K562 (cell line): ENCODE results near the gene LIFR. TPM values are rescaled to one million over a fixed set of nuclear protein-coding genes. Genes with fewer than 3 reads are reported as not detected.

Experiments used
- ATAC-seq: fragments of 200-7000 bp; cut with Tn5 transposase; 3 replicates; pipeline ENCODE4 v1.9.1; 2020; ENCODE audit warnings: moderate library complexity
- BruUV-seq: library from RNA; stranded (reverse); fragments of 400-500 nt; replicated peaks from 2 replicates; lab custom pipeline; 2021; lab: Mats Ljungman, UMichigan
- CTCF ChIA-PET: fragments of 300-600 bp; formaldehyde crosslinking; extraction: SDS; loops from one replicate; lab custom pipeline; 2021; ENCODE audit warnings: low intra/inter-chr PET ratio; lab: Yijun Ruan, JAX
- POLR2A ChIA-PET: fragments of 300-600, 350-650 bp; sonication (Branson Sonifier 250); formaldehyde crosslinking; extraction: SDS; loops from one replicate; lab custom pipeline; 2021; ENCODE audit warnings: antibody characterized with exemption, inconsistent platforms; lab: Yijun Ruan, JAX
- DNase-seq, 4 experiments: peaks; one replicate each; pipeline versions ENCODE4 v3.0.0 to v3.0.0-alpha.2; 2011 to 2018; ENCODE audit warnings: low spot score in 3 of 4, mixed read lengths in 3 of 4; ENCODE audit errors: extremely low read depth in 1 of 4
- FAIRE-seq: peaks from 2 replicates; lab custom pipeline; 2011; peaks lifted over from hg19 to GRCh38; lab: Jason Lieb, UNC
- H2AFZ ChIP-seq: 2 replicates; pipeline ENCODE4 v1.6.0; 2011; ENCODE audit warnings: low read depth, low read length, control low read depth, inconsistent platforms
- H3K27ac ChIP-seq: fragments of 200-600 bp; 3 replicates; pipeline ENCODE4 v1.8.0; 2011; ENCODE audit warnings: low read depth, mild to moderate bottlenecking, control low read depth, inconsistent platforms, low read length, moderate library complexity, mixed read lengths; ENCODE audit errors: extremely low read depth
- H3K27me3 ChIP-seq, 2 experiments: fragments of 300-600 bp in 1 of 2; 2 replicates in 1 of 2; 3 replicates in 1 of 2; pipeline versions ENCODE4 v1.6.0 to v1.8.0; 2011; ENCODE audit warnings: inconsistent platforms in 2 of 2, low read length in 2 of 2, mild to moderate bottlenecking in 1 of 2, mixed read lengths in 1 of 2, moderate library complexity in 1 of 2; ENCODE audit not compliant: control insufficient read depth in 2 of 2, insufficient read depth in 2 of 2
- H3K36me3 ChIP-seq: fragments of 300-600 bp; 3 replicates; pipeline ENCODE4 v1.8.0; 2011; ENCODE audit warnings: mild to moderate bottlenecking, low read length, inconsistent platforms; ENCODE audit not compliant: control insufficient read depth, insufficient read depth
- H3K4me1 ChIP-seq, 2 experiments: fragments of 200-600 bp in 1 of 2; replicated peaks in 1 of 2; 2 replicates in 1 of 2; 3 replicates in 1 of 2; pipeline versions ENCODE4 v1.5.1 to v1.8.0; 2011; ENCODE audit warnings: inconsistent platforms in 2 of 2, low read length in 2 of 2, mild to moderate bottlenecking in 1 of 2, mixed read lengths in 1 of 2, moderate library complexity in 1 of 2; ENCODE audit not compliant: control insufficient read depth in 2 of 2, insufficient read depth in 2 of 2
- H3K4me2 ChIP-seq: 2 replicates; pipeline ENCODE4 v1.6.1; 2011; ENCODE audit warnings: low read length, control low read depth, inconsistent platforms, mixed read lengths; ENCODE audit not compliant: insufficient read depth
- H3K4me3 ChIP-seq: fragments of 200-600 bp; sonication (generic), shearing (Covaris generic); 2 replicates; pipeline ENCODE4 v1.5.1; 2016; ENCODE audit warnings: control low read depth, inconsistent platforms
- H3K79me2 ChIP-seq: fragments of 200-600 bp; 3 replicates; pipeline ENCODE4 v1.8.0; 2011; ENCODE audit warnings: low read length, inconsistent platforms; ENCODE audit not compliant: control insufficient read depth, insufficient read depth
- H3K9ac ChIP-seq, 2 experiments: 2 replicates each; pipeline versions ENCODE4 v1.6.0 to v1.6.1; 2011; ENCODE audit warnings: low read depth in 2 of 2, low read length in 2 of 2, control low read depth in 1 of 2, inconsistent platforms in 1 of 2, mild to moderate bottlenecking in 1 of 2, mixed read lengths in 1 of 2; ENCODE audit not compliant: insufficient read depth in 1 of 2
- H3K9me1 ChIP-seq: one replicate; pipeline ENCODE4 v1.6.0; 2011; ENCODE audit warnings: inconsistent platforms, mild to moderate bottlenecking, low read length, moderate library complexity; ENCODE audit not compliant: control insufficient read depth, insufficient read depth
- H3K9me3 ChIP-seq: replicated peaks from 2 replicates; pipeline ENCODE4 v1.5.1; 2011; ENCODE audit warnings: low read depth, low read length, inconsistent platforms; ENCODE audit not compliant: control insufficient read depth, insufficient read depth
- H4K20me1 ChIP-seq: replicated peaks from 2 replicates; pipeline ENCODE4 v1.6.1; 2011; ENCODE audit warnings: low read length, inconsistent platforms, mixed read lengths; ENCODE audit not compliant: control insufficient read depth, insufficient read depth
- CBX3 ChIP-seq, 2 experiments: IDR thresholded peaks; 1 replicate in 1 of 2; 2 replicates in 1 of 2; pipeline ENCODE4 v1.6.1; 2012; ENCODE audit warnings: inconsistent platforms in 2 of 2, low read length in 2 of 2, borderline replicate concordance in 1 of 2, control low read depth in 1 of 2
- CC2D1A ChIP-seq: fragments of 450-650 bp; IDR thresholded peaks from 2 replicates; pipeline ENCODE4 v1.6.1; 2017; ENCODE audit warnings: mild to moderate bottlenecking
- HDAC2 ChIP-seq: fragments of 450-650 bp; IDR thresholded peaks from 2 replicates; pipeline ENCODE4 v1.6.1; 2016; ENCODE audit warnings: mild to moderate bottlenecking
- HNRNPUL1 ChIP-seq: fragments of 200-400 bp; formaldehyde crosslinking; IDR thresholded peaks from 2 replicates; pipeline ENCODE4 v1.6.1; 2017; ENCODE audit warnings: low read length
- MAFG ChIP-seq: fragments of 450-650 bp; conservative IDR thresholded peaks from 2 replicates; pipeline ENCODE4 v1.6.1; 2016; ENCODE audit warnings: missing genetic modification characterization, missing compliant biosample characterization
- MCM3 ChIP-seq: fragments of 450-650 bp; IDR thresholded peaks from 2 replicates; pipeline ENCODE4 v1.6.1; 2016
- MTA1 ChIP-seq: fragments of 450-650 bp; IDR thresholded peaks from 2 replicates; pipeline ENCODE4 v1.6.1; 2017; ENCODE audit warnings: borderline replicate concordance
- PURB ChIP-seq: sonication (generic); formaldehyde crosslinking; IDR thresholded peaks from 2 replicates; pipeline ENCODE4 v1.9.0; 2021; ENCODE audit warnings: low read depth, mild to moderate bottlenecking, missing genetic modification reagents
- RUNX1 ChIP-seq: sonication (generic); IDR thresholded peaks from 2 replicates; pipeline ENCODE4 v1.6.1; 2016; ENCODE audit warnings: antibody characterized with exemption, low read depth
- SNIP1 ChIP-seq: fragments of 450-650 bp; IDR thresholded peaks from 2 replicates; pipeline ENCODE4 v1.7.1; 2017; ENCODE audit warnings: low read depth, mild to moderate bottlenecking
- TBP ChIP-seq: optimal IDR thresholded peaks from 2 replicates; pipeline ENCODE3; 2011; ENCODE audit warnings: low read depth, low read length, improper control_type of control experiment
- ZNF584 ChIP-seq: fragments of 200-800 bp; sonication (Bioruptor generic); IDR thresholded peaks from 2 replicates; pipeline ENCODE4 v1.6.1; 2016; ENCODE audit warnings: low read depth, mild to moderate bottlenecking, missing genetic modification characterization, missing compliant biosample characterization
- WGBS: fragments of 100-300 bp; shearing (Covaris generic); methylation state at CpG from one replicate; pipeline ENCODE4 v1.1.6; 2016; ENCODE audit warnings: low coverage, mixed read lengths; ENCODE audit not compliant: insufficient coverage; ENCODE audit errors: missing lambda C conversion rate; 5-methylcytosine and 5-hydroxymethylcytosine counted together
- in situ Hi-C: fragments of 300-500 bp; cut with MboI; formaldehyde crosslinking; loops from 4 replicates; pipeline ENCODE4 v1.15.0; 2018; ENCODE audit warnings: inconsistent platforms, mixed read lengths
- intact Hi-C: fragments of 100-400 bp; cut with micrococcal nuclease; formaldehyde crosslinking; loops from 2 replicates; pipeline ENCODE4 v1.14.2; 2022
- polyA plus RNA-seq, 8 experiments: library from polyadenylated mRNA; depleted of rRNA in 4 of 8; stranded (reverse) in 5 of 8; unstranded in 3 of 8; fragments of >200 nt; fragmentation: Nextera tagmentation in 2 of 8; fragmentation: Illumina TruSeq in 1 of 8; extraction: Ambion mirVana in 2 of 8; extraction: Trizol in 1 of 8; gene quantifications; 2 replicates each; pipeline versions ENCODE4 v1.2.1 to v1.2.3, GENCODE V29; 2011 to 2014; ENCODE audit warnings: inconsistent platforms in 1 of 8, missing spikeins in 1 of 8
- total RNA-seq, 7 experiments: library from RNA; depleted of rRNA in 6 of 7; stranded (reverse); fragments of >200 nt in 6 of 7; fragmentation: Illumina TruSeq in 2 of 7; extraction: Trizol in 2 of 7; gene quantifications; 2 replicates each; pipeline versions ENCODE4 v1.2.1 to v1.2.3, GENCODE V29; 2011 to 2021; ENCODE audit warnings: low replicate concordance in 1 of 7
- TF ChIP-seq, protein P1 (sequence below), 2 experiments: fragments of 450-650 bp in 1 of 2; sonication (generic) in 1 of 2; formaldehyde crosslinking in 1 of 2; IDR thresholded peaks in 1 of 2; conservative IDR thresholded peaks in 1 of 2; 2 replicates each; pipeline versions ENCODE4 v1.6.1 to v1.8.1; 2016 to 2023; ENCODE audit warnings: mild to moderate bottlenecking in 2 of 2, moderate library complexity in 2 of 2, inconsistent platforms in 1 of 2, missing genetic modification reagents in 1 of 2
- TF ChIP-seq, protein P2 (sequence below): fragments of 450-650 bp; IDR thresholded peaks from 2 replicates; pipeline ENCODE4 v1.6.1; 2016; ENCODE audit warnings: low read depth, mild to moderate bottlenecking, moderate library complexity
- TF ChIP-seq, protein P3 (sequence below): fragments of 450-650 bp; formaldehyde crosslinking; conservative IDR thresholded peaks from 2 replicates; pipeline ENCODE4 v1.4.0; 2022; ENCODE audit warnings: mild to moderate bottlenecking, missing genetic modification characterization
- TF ChIP-seq, protein P4 (sequence below), 2 experiments: fragments of 450-650 bp; IDR thresholded peaks; 2 replicates each; pipeline ENCODE4 v1.6.1; 2018; ENCODE audit warnings: mild to moderate bottlenecking in 2 of 2, low read depth in 1 of 2; ENCODE audit not compliant: partially characterized antibody in 2 of 2

The LIFR gene
- total and polyA plus RNA-seq, 9 of the 15 experiments (the other 6 are each of a cell fraction or from before 2014, with no cell fraction given) = 0.43 to 5.7 (median 3.3) TPM

DNA sequence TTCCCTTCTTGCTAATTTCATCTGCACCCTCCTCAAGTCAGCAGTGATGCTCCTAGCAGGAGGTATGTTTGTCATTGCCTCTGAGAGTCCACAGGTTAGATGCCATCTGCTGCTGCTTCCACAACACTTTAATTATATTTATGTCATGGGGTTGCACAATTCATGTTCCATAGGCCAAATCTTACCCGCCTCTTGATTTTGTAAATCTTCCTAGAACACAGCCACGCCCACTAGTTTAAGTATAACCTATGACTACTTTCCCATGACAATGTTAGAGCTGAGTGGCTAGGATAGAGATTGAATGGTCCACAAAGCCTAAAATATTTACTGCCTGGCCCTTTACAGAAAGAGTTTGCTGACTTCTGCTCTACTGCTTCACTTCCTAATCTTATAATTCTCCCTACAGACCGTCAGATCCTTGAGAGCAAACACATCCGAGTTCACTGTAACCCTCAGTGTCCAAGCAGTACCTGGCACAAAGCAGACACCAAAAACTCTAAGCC, 21.1 kb downstream of the LIFR start (continued):
- TF ChIP-seq, protein P1, sequence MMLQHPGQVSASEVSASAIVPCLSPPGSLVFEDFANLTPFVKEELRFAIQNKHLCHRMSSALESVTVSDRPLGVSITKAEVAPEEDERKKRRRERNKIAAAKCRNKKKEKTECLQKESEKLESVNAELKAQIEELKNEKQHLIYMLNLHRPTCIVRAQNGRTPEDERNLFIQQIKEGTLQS (IDR thresholded peaks at IDR 0.05) = no peak
- TF ChIP-seq, protein P1 (CRISPR knock-in tag; conservative IDR thresholded peaks at IDR 0.05) = no peak
- no peak for TF ChIP-seq PURB
- no peak for TF ChIP-seq HNRNPUL1
- no peak for TF ChIP-seq RUNX1
- no peak for TF ChIP-seq TBP
- TF ChIP-seq, protein P2, sequence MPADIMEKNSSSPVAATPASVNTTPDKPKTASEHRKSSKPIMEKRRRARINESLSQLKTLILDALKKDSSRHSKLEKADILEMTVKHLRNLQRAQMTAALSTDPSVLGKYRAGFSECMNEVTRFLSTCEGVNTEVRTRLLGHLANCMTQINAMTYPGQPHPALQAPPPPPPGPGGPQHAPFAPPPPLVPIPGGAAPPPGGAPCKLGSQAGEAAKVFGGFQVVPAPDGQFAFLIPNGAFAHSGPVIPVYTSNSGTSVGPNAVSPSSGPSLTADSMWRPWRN = no peak
- TF ChIP-seq MAFG (tag) = no peak
- no peak for TF ChIP-seq MCM3

DNA sequence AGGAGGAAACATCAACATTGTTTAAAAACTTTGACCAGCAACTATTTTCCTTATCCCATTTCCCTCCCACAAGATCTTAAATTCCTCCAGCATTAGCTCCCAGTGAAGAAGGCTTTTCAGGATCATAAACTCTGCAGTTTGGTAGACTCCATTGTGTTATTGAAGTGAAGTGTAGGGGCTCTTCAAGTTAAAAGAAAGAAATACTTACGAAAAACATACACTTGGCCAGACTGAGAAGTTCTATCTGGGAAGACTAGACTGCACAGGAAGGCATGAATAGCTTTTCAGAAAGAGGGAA, 22.3 kb downstream of the LIFR start:
- no peak for FAIRE-seq
- POLR2A ChIA-PET = interaction anchor here (1.8 kb wide), 1 partner anchor 16 kb away, joined by 5 read pairs; no protein-coding TSS in a partner anchor
- no peak overlapping the region for H3K4me3 ChIP-seq
- in situ Hi-C loops (no loop called here), intact Hi-C loops (no loop called here)
- no TSS peak for BruUV-seq
- CTCF ChIA-PET = no interaction called here
- no peak overlapping the region for H2AFZ ChIP-seq
- no peak for ATAC-seq
- no peak for DNase-seq
- no peaks in the 10 kb centered on the region for H3K36me3 ChIP-seq
- H3K79me2 ChIP-seq = no peaks in the 10 kb centered on the region
- H3K4me1 ChIP-seq = no peaks in the 10 kb centered on the region
- H3K9me1 ChIP-seq = no peaks in the 10 kb centered on the region
- no peaks in the 10 kb centered on the region for H3K9me3 ChIP-seq
- H3K27me3 ChIP-seq = peaks cover 0 to 4% of the 10 kb centered on the region in 2 experiments; a peak in 2 of 5 replicates
- H3K9ac ChIP-seq = no peak overlapping the region
- H3K27ac ChIP-seq = no peak overlapping the region
- 4% methylated on average over 1 of the region's 1 CpG for WGBS
- H3K4me2 ChIP-seq = no peak overlapping the region
- no peaks in the 10 kb centered on the region for H4K20me1 ChIP-seq
- TF ChIP-seq, protein P3, sequence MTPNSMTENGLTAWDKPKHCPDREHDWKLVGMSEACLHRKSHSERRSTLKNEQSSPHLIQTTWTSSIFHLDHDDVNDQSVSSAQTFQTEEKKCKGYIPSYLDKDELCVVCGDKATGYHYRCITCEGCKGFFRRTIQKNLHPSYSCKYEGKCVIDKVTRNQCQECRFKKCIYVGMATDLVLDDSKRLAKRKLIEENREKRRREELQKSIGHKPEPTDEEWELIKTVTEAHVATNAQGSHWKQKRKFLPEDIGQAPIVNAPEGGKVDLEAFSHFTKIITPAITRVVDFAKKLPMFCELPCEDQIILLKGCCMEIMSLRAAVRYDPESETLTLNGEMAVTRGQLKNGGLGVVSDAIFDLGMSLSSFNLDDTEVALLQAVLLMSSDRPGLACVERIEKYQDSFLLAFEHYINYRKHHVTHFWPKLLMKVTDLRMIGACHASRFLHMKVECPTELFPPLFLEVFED (CRISPR knock-in tag) = no peak
- TF ChIP-seq CBX3 (IDR thresholded peaks at IDR 0.05; ENCODE audit: borderline replicate concordance in 1 of 2, low read length in 2 of 2) (no peak), ZNF584 (CRISPR knock-in tag) (no peak), HDAC2 (no peak), MTA1 (no peak), SNIP1 (no peak), CC2D1A (no peak)
- TF ChIP-seq, protein P4, sequence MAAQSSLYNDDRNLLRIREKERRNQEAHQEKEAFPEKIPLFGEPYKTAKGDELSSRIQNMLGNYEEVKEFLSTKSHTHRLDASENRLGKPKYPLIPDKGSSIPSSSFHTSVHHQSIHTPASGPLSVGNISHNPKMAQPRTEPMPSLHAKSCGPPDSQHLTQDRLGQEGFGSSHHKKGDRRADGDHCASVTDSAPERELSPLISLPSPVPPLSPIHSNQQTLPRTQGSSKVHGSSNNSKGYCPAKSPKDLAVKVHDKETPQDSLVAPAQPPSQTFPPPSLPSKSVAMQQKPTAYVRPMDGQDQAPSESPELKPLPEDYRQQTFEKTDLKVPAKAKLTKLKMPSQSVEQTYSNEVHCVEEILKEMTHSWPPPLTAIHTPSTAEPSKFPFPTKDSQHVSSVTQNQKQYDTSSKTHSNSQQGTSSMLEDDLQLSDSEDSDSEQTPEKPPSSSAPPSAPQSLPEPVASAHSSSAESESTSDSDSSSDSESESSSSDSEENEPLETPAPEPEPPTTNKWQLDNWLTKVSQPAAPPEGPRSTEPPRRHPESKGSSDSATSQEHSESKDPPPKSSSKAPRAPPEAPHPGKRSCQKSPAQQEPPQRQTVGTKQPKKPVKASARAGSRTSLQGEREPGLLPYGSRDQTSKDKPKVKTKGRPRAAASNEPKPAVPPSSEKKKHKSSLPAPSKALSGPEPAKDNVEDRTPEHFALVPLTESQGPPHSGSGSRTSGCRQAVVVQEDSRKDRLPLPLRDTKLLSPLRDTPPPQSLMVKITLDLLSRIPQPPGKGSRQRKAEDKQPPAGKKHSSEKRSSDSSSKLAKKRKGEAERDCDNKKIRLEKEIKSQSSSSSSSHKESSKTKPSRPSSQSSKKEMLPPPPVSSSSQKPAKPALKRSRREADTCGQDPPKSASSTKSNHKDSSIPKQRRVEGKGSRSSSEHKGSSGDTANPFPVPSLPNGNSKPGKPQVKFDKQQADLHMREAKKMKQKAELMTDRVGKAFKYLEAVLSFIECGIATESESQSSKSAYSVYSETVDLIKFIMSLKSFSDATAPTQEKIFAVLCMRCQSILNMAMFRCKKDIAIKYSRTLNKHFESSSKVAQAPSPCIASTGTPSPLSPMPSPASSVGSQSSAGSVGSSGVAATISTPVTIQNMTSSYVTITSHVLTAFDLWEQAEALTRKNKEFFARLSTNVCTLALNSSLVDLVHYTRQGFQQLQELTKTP (IDR thresholded peaks at IDR 0.05; ENCODE audit: low read depth in 1 of 2, partially characterized antibody in 2 of 2) = no peak
